Measurements from ENCODE around the gene DIO1. TPM values are rescaled to one million over a fixed set of nuclear protein-coding genes. Genes with fewer than 3 reads are reported as not detected.

DIO1 gene
- polyA plus RNA-seq, 3 donors: 0.22 to 0.73 TPM; not detected in 1

DNA sequence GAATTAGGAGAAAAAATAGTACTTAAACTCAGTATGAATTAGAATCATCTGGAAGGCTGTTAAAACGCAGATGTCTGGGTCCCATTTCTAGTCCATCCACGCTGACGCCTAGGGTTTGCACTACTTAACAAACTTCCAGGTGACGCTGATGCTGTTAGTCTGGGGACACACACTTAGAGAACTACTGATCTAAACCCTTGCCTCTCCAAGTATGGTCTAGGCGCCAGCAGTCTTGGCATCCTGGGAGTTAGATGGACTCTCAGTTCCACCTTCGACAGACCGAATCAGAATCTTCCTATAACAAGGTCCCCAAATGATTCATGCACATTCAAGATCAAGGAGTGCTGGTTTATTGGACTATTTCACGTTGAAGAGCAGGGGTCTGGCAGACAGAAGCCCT is 11.5 kb downstream of the DIO1 start:
- WGBS (ENCODE audit: insufficient coverage): 100% methylated on average over 7 of the region's 8 CpGs
- Histone ChIP-seq H2AFZ (ENCODE audit: insufficient read depth, low read depth, low read length, poor library complexity, severe bottlenecking) (no peak overlapping the region), H3K36me3 (replicated peaks in 1 of 2; ENCODE audit: control insufficient read depth in 1 of 2, insufficient read depth in 2 of 2, low read length in 2 of 2) (peaks cover 0 to 6% of the 10 kb centered on the region in 2 donors), H3K4me3 (replicated peaks in 1 of 3; ENCODE audit: low read depth in 2 of 3, low read length in 3 of 3) (no peak overlapping the region), H3K27ac (ENCODE audit: low read depth in 1 of 2, low read length in 2 of 2) (peak overlapping the region in 1 of 2 donors; percentile 31), H3K4me2 (replicated peaks; ENCODE audit: extremely low read depth, low read length, poor library complexity, severe bottlenecking) (no peak overlapping the region), H3K4me1 (ENCODE audit: control insufficient read depth in 1 of 2, insufficient read depth in 2 of 2, low read length in 2 of 2) (no peaks in the 10 kb centered on the region), H4K20me1 (ENCODE audit: insufficient read depth, low read length) (no peaks in the 10 kb centered on the region), H3K79me2 (ENCODE audit: insufficient read depth, low read length) (no peaks in the 10 kb centered on the region), H3K9me3 (replicated peaks in 1 of 2; ENCODE audit: control insufficient read depth in 1 of 2, insufficient read depth in 1 of 2, low read length in 2 of 2) (no peaks in the 10 kb centered on the region), H3K27me3 (ENCODE audit: control insufficient read depth in 2 of 2, insufficient read depth in 2 of 2, low read length in 2 of 2) (no peaks in the 10 kb centered on the region), H3K9ac (ENCODE audit: insufficient read depth, low read length, poor library complexity, severe bottlenecking) (no peak overlapping the region)
- H3K4me1 Mint-ChIP-seq: peaks cover 1% of the 10 kb centered on the region
- intact Hi-C loops (cut with micrococcal nuclease): no loop called here
- H3K36me3 Mint-ChIP-seq: peaks cover 2 to 6% of the 10 kb centered on the region in 2 donors
- DNase-seq: no peak
- H3K9me3 Mint-ChIP-seq: peaks cover 0 to 3% (median 0%) of the 10 kb centered on the region in 7 donors
- H3K4me3 Mint-ChIP-seq: no peak overlapping the region
- H3K27me3 Mint-ChIP-seq (ENCODE audit: low read depth in 3 of 3): no peaks in the 10 kb centered on the region
- TF ChIP-seq, protein P1, sequence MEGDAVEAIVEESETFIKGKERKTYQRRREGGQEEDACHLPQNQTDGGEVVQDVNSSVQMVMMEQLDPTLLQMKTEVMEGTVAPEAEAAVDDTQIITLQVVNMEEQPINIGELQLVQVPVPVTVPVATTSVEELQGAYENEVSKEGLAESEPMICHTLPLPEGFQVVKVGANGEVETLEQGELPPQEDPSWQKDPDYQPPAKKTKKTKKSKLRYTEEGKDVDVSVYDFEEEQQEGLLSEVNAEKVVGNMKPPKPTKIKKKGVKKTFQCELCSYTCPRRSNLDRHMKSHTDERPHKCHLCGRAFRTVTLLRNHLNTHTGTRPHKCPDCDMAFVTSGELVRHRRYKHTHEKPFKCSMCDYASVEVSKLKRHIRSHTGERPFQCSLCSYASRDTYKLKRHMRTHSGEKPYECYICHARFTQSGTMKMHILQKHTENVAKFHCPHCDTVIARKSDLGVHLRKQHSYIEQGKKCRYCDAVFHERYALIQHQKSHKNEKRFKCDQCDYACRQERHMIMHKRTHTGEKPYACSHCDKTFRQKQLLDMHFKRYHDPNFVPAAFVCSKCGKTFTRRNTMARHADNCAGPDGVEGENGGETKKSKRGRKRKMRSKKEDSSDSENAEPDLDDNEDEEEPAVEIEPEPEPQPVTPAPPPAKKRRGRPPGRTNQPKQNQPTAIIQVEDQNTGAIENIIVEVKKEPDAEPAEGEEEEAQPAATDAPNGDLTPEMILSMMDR (IDR thresholded peaks at IDR 0.05): no peak
- no peak overlapping the region for H3K27ac Mint-ChIP-seq

DNA sequence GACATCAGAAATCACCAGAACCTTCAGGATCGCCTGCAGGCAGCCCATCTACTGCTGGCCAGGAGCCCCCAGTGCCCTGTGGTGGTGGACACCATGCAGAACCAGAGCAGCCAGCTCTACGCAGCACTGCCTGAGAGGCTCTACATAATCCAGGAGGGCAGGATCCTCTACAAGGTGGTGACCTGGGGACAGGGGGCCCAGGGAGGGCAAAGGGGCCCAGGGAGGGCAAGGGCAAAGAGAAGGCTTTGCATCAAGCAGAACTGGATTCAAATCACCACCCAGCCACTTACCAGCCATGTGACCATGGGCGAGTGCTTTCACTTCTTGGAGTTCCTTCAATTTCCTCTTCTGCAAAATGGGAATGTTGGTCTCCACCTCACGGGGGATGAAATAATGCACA is 12.1 kb downstream of the DIO1 start:
- H3K9ac ChIP-seq (ENCODE audit: insufficient read depth, low read length, poor library complexity, severe bottlenecking): no peak overlapping the region
- H3K27ac ChIP-seq (ENCODE audit: low read depth in 1 of 2, low read length in 2 of 2): peak overlapping the region in 1 of 2 donors; percentile 31
- no peaks in the 10 kb centered on the region for H4K20me1 ChIP-seq (ENCODE audit: insufficient read depth, low read length)
- peaks cover 2 to 6% of the 10 kb centered on the region in 2 donors for H3K36me3 Mint-ChIP-seq
- 69% methylated on average over 3 of the region's 4 CpGs for WGBS (ENCODE audit: insufficient coverage)
- no peaks in the 10 kb centered on the region for H3K27me3 Mint-ChIP-seq (ENCODE audit: low read depth in 3 of 3)
- no peak overlapping the region for H3K4me3 Mint-ChIP-seq
- no peak overlapping the region for H3K4me3 ChIP-seq (replicated peaks in 1 of 3; ENCODE audit: low read depth in 2 of 3, low read length in 3 of 3)
- H3K27ac Mint-ChIP-seq: peak overlapping the region in 1 of 7 donors; percentile 18
- no peaks in the 10 kb centered on the region for H3K4me1 ChIP-seq (ENCODE audit: control insufficient read depth in 1 of 2, insufficient read depth in 2 of 2, low read length in 2 of 2)
- no peak overlapping the region for H3K4me2 ChIP-seq (replicated peaks; ENCODE audit: extremely low read depth, low read length, poor library complexity, severe bottlenecking)
- no peaks in the 10 kb centered on the region for H3K9me3 ChIP-seq (replicated peaks in 1 of 2; ENCODE audit: control insufficient read depth in 1 of 2, insufficient read depth in 1 of 2, low read length in 2 of 2)
- intact Hi-C loops (cut with micrococcal nuclease): no loop called here
- TF ChIP-seq, protein P1 (IDR thresholded peaks at IDR 0.05): no peak
- peaks cover 0 to 6% of the 10 kb centered on the region in 2 donors for H3K36me3 ChIP-seq (replicated peaks in 1 of 2; ENCODE audit: control insufficient read depth in 1 of 2, insufficient read depth in 2 of 2, low read length in 2 of 2)
- no peak overlapping the region for H2AFZ ChIP-seq (ENCODE audit: insufficient read depth, low read depth, low read length, poor library complexity, severe bottlenecking)
- H3K9me3 Mint-ChIP-seq: peaks cover 0 to 3% (median 0%) of the 10 kb centered on the region in 7 donors
- peaks cover 1% of the 10 kb centered on the region for H3K4me1 Mint-ChIP-seq
- H3K79me2 ChIP-seq (ENCODE audit: insufficient read depth, low read length): no peaks in the 10 kb centered on the region
- no peak for DNase-seq
- H3K27me3 ChIP-seq (ENCODE audit: control insufficient read depth in 2 of 2, insufficient read depth in 2 of 2, low read length in 2 of 2): no peaks in the 10 kb centered on the region

Measured in CD14-positive monocyte (primary cell).